ENCODE results near the gene PIR. TPM values are rescaled to one million over a fixed set of nuclear protein-coding genes. Genes with fewer than 3 reads are reported as not detected.

Gene PIR
- total RNA-seq, 1 experiment from 2014 or later = 29.7 TPM

DNA sequence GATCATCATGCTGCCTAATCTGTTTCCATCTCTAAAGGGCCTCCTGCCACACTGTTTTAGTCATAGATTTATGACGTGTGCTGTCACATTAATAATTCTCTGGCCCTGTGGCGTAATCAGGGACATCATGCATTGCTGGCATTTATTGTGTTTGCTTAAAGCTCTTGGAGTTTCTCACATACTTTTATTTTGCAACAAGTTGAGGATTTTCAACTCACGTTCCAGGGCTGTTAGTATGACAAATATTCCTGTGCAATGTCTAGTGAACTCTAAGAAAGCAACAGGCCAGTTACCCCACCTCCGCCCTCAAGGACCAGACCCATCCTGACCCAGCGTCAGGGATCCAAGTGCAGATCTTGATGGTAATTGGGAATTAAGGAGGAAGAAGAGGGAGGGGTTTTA lies 150.1 kb downstream of the PIR start:
- H4K5ac ChIP-seq (ENCODE audit: insufficient read length, low read depth, low read length) = no peak overlapping the region
- peaks cover 65% of the 10 kb centered on the region for H3K27me3 Mint-ChIP-seq (ENCODE audit: low read depth)
- H3K36me3 Mint-ChIP-seq (ENCODE audit: insufficient read depth in 1 of 3, low read depth in 3 of 3) = no peaks in the 10 kb centered on the region
- H3K9me3 ChIP-seq (ENCODE audit: control insufficient read depth, low read depth, low read length) = no peaks in the 10 kb centered on the region
- no CpG with 5 or more reads among the region's 5 CpGs for WGBS (ENCODE audit: extremely low coverage, insufficient read length, low lambda C conversion rate)
- no peak overlapping the region for H3K4me3 Mint-ChIP-seq
- H3K23ac ChIP-seq (ENCODE audit: insufficient read length, low read depth, low read length) = no peak overlapping the region
- no peak overlapping the region for H4K91ac ChIP-seq (ENCODE audit: insufficient read length, low read depth, low read length)
- no peaks in the 10 kb centered on the region for H4K20me1 ChIP-seq (ENCODE audit: control insufficient read depth, insufficient read depth, insufficient read length)
- peaks cover 0 to 3% of the 10 kb centered on the region in 2 experiments; a peak in 1 of 5 replicates for H3K9me3 Mint-ChIP-seq
- H2BK20ac ChIP-seq (ENCODE audit: low read depth, low read length, poor library complexity, severe bottlenecking) = no peak overlapping the region
- DNase-seq = no peak
- peaks cover 7% of the 10 kb centered on the region in 2 experiments for H3K4me1 Mint-ChIP-seq
- no peaks in the 10 kb centered on the region for H3K23me2 ChIP-seq (ENCODE audit: insufficient read length, low read depth, low read length, poor library complexity, severe bottlenecking)
- H2AK5ac ChIP-seq (ENCODE audit: insufficient read length, low read length) = no peak overlapping the region
- no peak overlapping the region for H3K14ac ChIP-seq (ENCODE audit: insufficient read depth, low read length)
- H3K4ac ChIP-seq (ENCODE audit: low read depth, low read length) = no peak overlapping the region
- TF ChIP-seq, protein P1, sequence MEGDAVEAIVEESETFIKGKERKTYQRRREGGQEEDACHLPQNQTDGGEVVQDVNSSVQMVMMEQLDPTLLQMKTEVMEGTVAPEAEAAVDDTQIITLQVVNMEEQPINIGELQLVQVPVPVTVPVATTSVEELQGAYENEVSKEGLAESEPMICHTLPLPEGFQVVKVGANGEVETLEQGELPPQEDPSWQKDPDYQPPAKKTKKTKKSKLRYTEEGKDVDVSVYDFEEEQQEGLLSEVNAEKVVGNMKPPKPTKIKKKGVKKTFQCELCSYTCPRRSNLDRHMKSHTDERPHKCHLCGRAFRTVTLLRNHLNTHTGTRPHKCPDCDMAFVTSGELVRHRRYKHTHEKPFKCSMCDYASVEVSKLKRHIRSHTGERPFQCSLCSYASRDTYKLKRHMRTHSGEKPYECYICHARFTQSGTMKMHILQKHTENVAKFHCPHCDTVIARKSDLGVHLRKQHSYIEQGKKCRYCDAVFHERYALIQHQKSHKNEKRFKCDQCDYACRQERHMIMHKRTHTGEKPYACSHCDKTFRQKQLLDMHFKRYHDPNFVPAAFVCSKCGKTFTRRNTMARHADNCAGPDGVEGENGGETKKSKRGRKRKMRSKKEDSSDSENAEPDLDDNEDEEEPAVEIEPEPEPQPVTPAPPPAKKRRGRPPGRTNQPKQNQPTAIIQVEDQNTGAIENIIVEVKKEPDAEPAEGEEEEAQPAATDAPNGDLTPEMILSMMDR (conservative IDR thresholded peaks at IDR 0.05) = no peak
- no peak overlapping the region for H3K4me2 ChIP-seq (ENCODE audit: insufficient read depth, insufficient read length, low read length)
- no peak overlapping the region for H3K27ac ChIP-seq (ENCODE audit: insufficient read length, low read depth, low read length)
- H3T11ph ChIP-seq (ENCODE audit: low read length) = no peak overlapping the region
- H3K27me3 ChIP-seq (ENCODE audit: insufficient read depth, low read length) = peaks cover 2% of the 10 kb centered on the region; the same call in 1 of the 2 replicates
- no peak overlapping the region for H3K9ac ChIP-seq (ENCODE audit: extremely low read depth, insufficient read length, low read length)
- no peak overlapping the region for H2AFZ ChIP-seq (ENCODE audit: low read length)
- no peak overlapping the region for H2BK120ac ChIP-seq (ENCODE audit: low read depth, low read length, poor library complexity, severe bottlenecking)
- no peaks in the 10 kb centered on the region for H3K4me1 ChIP-seq (ENCODE audit: insufficient read depth, low read length)
- no peak overlapping the region for H3K27ac Mint-ChIP-seq
- H2BK5ac ChIP-seq (ENCODE audit: insufficient read length, low read length) = no peak overlapping the region
- H3K79me1 ChIP-seq (ENCODE audit: insufficient read depth, low read depth, low read length, poor library complexity, severe bottlenecking) = no peaks in the 10 kb centered on the region
- H3K79me2 ChIP-seq (ENCODE audit: insufficient read depth, low read length) = no peaks in the 10 kb centered on the region
- no peak overlapping the region for H2BK12ac ChIP-seq (ENCODE audit: insufficient read length, low read depth, low read length)
- H4K8ac ChIP-seq (replicated peaks; ENCODE audit: insufficient read length, low read depth, low read length) = no peak overlapping the region
- H3K18ac ChIP-seq (ENCODE audit: insufficient read length, low read depth, low read length) = no peak overlapping the region
- no peak overlapping the region for H2BK15ac ChIP-seq (ENCODE audit: low read depth, low read length)
- H3K56ac ChIP-seq (ENCODE audit: insufficient read length, low read depth, low read length) = no peak overlapping the region

All from H9 (cell line).